Activated T-cell treated with anti-CD3 and anti-CD28 coated beads for 24 hours (primary cell): ENCODE measurements around the gene GRID1.

Source experiments
- DNase-seq: peaks from one replicate; pipeline ENCODE4 v3.0.0-alpha.2; 2020; ENCODE audit warnings: low read depth

Gene GRID1

DNA sequence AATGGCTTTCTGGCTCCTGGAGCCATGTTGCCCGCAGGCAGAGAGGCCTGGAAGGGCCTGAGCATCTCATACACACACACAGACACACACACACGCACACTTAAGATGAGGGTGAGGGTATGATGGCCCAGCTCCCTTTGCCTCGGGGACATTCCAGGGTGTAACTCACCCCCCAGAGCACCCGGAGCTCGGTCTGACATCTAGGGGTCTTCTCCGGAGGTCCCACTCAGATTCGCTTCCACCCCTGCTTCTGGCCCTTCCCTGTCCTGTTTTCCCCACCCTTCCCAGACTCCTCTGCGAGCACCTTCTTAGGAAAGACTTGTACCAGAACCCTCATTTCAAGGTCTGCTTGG, 304.4 kb downstream of the GRID1 start:
- DNase-seq = no peak

DNA sequence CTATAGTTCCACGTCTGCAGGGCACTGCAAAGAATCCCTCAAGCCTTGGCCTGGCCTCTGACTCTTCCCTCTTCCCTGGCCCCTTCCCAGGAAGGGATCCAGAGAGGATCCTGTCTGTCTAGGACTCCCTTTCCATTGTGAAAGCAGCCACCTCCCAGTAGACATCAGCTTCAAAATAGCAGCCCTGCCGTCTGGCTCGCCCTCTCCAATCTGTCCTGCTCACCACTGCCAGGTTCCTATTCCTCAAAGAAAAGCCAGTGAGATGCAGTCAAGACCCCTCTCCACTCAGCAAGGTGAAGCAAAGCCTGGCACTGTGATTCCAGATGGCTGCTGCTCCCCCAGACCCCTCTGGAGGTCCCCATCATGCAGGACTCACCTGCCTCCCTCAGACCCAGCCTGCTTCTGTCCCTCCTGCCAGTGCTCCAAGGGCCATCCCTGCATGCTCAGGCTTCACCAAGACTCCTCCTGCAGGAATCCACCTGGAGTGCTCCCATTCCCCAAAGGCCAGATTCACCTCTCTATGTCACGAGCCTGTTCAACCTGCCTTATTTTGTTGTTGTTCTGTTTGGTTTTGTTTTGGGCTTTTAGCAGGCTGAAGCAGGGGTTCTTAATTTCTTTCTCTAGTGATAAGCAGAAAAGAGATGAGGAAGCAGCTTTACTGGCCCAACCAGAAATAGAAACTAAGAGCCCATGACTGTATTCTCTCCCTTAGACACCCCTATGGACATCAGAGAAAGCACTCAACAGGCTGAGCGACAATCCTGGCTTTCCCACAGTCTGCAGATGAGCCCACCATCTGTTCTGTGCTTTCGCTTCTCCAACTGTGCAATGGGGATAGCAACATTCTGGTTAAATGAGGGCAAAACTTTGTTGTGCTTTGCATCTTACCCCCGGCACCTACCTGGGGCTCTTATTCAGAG, 305.1 kb downstream of the GRID1 start:
- no peak for DNase-seq

DNA sequence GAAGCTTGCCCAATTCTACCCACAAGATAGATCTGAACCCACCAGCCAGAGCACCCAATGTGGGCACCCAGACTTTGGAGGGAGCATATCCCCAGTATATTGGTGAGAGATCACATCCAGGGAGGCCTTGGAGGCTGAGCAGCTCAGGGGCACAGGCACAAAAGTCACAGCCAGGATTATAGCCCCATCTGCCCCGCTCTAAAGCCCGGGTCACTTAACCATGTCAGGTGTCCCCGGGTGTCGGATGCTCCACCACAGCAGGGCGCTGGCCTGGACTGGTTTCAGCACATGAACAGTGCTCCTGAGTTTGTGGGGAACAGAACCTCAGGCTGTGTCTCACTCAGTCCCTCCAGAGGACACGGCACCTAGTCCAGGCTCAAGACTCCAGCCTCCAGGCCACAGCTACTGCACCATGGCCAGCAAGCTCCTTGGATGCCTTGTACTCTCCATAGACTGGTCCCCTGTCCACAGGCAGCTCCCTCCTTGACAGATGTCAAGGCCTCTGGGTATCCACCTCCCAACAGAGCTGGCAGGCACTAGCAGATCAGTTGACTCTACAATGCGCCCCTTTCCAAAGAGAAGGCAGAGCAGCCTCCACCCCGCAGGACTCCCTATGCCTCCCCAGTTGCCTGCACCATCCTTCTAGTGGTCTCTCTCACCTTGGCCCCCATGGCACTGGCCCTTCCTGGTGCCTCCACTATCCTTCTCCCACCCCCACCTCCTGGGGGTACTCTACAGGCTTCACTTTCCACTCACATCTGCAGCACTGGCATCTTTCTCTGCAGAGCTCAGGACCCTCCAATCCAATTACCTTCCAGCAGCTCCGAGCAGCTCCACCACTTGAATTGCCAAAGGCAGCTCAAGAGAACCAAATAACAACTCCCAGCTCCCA, 306.0 kb downstream of the GRID1 start:
- no peak for DNase-seq

DNA sequence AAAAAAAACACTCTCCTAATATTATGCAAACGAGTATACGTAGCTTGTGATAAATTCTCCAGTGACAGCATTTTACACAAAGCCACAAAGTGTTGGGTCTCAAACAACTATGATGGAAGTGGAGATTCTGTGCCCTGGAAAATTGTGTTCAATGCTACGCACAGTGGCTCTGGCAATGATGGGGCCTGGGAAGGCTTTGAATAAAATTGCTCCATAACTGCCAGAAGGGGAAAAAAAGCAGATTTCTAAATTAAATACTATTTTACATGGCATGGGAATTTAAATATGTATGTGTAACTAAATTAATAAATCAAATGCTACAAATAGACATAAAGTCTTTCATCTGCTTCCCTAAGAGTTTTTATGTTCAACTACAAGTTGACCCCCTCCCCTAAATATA, 306.7 kb downstream of the GRID1 start:
- no peak for DNase-seq

DNA sequence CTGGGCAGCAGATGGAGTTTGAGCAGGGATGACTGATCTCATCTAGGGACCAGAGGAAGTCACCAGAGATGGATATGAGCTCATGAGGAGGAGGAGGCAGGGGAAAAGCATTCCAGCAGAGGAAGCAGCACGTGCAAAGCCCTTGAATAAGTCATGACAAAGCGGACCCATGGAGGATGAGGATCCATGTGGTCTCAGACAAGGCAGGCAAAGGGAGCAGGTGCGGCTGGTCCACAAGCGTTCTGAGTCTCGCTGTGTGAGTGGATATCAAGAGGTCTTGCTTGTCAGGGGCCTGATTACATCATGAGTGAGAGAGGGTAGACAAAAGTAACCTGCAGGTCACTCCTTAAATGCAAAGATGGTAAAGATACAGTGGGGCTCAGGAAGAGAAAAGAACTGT, 307.6 kb downstream of the GRID1 start:
- DNase-seq = no peak

DNA sequence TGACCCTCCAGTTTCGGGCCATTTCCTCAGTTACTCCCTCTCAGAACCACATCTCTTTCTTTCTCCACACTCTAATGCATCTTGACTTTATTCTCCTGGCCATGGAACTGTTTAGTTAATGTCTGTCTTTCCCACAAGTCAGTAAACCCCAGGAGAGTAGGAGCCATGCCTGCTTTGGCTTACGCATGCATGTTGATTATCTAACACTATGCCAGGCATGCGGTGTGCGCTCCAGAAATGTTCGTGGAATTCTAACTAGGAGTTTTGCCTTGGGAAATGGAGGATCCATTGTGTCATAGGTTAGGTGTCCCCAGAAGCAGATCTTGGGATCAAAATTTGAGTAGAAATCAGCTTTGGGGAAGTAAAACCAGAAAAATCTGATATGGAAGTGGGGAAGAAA, 308.9 kb downstream of the GRID1 start:
- DNase-seq = no peak

DNA sequence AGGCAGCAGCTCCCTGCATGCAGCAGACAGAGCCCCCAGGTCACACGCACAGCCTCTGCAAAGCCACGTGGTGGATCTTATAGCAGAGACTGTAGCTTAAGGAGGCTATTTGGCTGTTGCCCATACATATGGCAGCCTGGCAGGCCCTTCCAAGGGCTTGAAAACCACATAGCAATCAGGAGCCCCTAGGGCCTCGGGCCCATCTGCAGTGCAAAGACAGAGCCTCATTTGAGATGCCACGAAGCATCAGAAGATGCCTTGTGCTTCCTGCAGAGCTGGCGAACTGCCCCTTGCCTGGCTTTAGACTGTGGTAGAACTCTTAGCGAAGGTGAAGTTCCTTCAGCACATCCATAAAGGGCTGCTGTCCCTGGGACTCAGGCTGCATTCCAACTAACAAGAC, 309.9 kb downstream of the GRID1 start:
- no peak for DNase-seq

DNA sequence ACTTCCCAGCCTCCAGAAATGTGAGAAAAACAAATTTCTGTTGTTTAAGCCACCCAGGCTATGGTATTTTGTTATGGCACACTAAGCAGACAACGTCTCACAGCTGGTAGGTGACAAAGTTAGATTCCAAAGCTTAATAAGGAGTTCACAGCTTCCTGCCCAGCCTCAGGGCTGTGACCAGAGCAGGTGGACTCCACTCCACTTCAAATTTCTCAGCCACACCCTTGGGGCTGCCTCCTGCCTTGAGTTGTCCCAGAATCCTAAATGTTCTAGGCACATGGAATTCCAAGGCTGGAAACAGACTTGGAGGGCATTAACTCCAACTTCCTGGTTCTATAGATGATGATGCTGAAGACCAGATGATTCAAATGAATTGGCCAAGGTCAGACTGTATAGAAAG, 310.7 kb downstream of the GRID1 start:
- DNase-seq = no peak

DNA sequence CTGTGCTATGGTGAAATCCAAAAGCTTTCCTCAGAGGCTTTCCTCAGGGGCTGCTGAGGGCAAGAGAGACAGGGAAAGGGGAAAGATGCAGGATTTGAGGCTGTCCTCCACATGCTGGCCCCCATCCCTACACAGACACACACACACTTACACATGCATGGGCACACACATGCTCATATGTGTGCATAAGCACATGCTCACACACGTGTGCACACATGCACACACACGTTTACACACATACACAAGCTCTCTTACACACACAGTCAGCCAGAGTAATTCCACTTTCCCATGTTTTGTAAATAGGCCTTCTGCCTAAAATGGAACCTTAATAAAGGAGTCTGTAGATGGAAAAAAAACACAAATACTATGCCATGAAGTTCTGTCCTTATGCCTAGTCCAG, 312.9 kb downstream of the GRID1 start:
- no peak for DNase-seq

DNA sequence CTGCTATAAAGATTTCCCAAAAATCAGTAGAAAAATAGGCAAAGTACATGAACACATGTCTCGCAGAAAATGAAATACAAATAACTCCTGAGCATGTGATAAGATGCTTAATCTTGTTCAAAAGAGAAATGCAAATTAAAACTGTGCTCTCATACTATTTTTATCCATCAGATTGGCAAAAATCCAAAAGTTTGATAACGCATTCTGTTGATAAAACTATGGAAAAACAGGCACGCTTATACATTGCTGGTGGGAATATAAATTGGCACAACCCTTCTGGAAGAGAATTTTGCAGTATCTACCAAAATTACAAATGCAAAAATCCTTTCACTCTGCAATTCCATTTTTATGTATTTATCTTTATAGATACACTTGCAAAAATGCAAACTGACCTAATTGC, 315.0 kb downstream of the GRID1 start:
- no peak for DNase-seq

DNA sequence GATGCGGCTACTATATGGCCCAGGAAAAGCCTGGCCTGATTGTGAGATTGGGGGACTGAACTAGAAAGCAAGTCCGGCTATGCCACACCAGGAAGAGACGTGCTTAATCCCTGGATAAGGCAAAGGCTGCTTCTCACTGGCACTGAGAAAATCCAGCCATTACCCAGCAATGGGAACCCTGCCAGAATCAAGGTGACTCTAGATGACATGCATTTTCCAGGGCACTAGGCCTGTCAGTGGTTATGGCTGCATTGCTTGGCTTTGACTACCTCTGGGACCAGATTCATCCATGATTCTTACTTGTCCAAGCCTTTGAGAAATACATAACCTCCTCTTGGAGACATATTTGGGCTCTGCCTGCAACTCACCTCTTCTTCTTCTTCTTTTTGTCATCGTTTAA, 317.2 kb downstream of the GRID1 start:
- DNase-seq = no peak

DNA sequence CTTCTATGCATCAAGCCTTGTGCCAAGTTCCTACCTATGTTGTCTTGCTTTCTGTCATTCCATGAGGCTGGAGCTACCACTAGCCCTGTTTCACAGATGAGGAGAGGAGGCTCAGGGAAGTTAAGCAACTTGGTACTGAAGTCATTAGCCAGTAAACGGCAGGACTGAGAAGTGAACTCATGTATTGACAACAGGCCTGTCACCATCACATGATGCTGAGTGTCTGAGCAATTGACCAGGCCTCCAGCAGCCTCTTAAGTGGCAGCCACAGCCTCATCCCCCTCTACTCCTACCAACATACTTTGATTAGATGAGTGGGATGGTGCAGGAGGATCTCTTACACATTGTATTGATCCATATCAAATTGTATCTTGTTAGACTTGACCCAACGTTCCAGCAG, 317.6 kb downstream of the GRID1 start:
- DNase-seq = no peak

DNA sequence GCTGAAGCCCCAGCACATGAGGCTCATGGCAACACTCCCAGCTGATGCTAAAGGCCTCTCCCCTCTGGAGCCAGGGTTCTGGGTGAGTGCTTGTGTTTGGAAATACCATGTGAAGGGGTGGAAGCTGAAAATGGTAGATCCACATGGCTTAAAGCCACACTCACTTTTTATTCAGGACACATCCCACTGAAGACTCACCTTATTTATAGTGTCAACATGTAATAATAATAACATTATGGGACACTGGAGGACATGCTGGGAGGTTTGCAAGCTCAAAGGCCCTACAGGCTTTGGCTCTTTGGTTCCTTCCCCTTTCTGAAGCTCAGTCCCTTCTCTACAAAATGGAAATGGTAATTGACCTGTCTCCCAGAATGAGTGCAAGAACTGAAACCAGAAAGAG, 318.0 kb downstream of the GRID1 start:
- no peak for DNase-seq

DNA sequence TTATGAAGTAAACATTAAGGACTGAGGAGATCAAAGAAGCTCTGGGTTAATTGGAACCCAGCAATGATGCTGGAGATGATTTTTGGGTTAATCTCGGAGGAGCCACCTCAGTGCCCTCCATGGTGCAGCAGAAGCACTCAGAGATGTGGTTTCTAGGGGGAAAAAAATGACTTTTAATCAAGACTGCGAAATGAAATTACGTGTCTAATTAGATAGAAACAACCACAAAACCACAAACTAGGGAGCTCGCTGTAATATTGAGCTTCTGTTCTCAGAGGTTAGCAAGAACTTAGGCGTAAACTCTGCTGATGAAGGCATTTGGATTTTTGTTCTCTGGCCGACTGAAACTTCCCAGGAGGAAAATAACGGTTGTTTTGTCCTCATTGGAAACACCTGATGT, 319.0 kb downstream of the GRID1 start:
- peak; percentile 7 for DNase-seq

DNA sequence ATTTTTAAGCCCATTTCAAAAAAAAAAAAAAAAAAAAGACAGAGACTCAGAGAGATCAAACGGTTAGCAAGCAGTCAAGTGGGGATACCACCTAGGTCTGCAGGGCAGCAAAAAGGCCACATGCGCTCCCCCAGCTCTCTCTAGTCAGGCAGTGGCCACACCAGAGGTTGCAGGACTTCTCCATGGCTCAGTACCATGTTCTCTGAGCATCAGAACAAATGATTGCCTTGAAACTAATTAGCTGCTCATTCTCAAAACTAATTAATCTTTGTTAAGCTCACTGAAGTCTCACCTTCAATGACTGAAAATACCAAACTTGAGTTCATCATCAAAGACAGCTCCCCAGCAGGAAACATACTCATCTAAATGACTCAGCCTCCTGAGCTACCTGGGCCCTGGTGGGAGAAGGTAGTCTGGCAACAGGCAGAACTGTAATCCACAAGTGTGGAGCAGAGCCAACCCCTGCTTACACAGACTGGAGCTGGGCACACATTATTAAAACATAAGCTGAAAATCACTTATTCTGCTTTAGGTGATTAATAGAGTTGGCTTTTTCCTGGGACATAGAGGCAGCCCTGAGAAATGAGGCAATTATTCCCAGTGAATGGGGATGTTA, 319.6 kb downstream of the GRID1 start:
- peak; percentile 2 for DNase-seq

DNA sequence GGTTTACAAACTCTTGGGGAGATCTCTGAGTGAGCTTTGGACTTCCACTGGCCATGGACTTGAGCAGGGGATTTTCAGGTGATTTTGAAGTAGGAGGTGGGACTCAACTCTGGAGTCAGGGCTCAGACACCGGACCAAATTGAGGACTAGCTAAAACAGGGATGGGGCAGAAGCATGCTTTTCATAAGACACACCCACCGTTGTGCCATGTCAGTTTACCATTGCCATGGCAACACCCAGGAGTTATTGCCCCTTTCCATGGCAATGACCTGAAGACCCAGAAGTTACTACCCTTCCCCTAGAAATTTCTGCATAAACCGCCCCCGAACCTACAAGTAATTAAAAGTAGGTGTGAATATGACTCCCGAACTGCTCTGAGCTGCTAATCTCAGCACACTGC, 320.7 kb downstream of the GRID1 start:
- no peak for DNase-seq

DNA sequence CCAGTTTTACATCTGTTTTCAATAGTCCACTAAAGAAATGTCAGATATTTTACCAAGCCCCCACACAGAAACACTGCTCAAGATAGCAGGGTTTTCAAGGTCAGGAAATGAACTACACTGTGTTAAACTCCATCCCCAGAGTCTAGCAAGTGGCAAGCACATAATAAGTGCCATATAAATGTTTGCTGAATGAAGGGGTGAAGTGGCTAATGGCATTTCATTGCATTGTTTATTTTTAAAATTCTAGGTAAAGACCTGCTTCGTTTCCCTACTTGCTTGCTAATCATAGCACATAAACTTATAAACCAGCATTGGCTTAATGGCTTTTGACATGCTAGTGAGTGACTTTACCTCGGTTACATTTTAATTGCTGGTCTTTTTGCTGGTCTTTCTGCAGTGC, 322.6 kb downstream of the GRID1 start:
- no peak for DNase-seq

DNA sequence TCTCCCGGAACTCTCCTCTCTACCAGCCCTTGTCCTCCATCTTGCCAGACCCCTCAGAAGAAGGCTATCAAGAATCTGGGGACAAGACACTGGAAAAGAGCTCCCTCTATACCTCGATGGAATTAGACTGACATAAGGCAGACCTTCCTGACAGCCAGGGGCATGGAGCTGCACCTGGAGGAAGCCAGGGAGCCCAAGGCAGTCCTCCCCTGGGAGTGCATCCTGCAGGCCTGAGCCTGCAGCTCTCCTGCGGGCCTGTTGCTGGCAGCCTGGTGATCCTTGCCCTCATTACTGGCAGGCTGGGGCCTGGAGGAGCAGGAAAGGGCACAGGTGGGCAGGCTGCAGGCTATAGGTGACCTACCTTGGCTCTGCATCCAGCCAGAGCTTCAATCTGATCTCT, 323.4 kb downstream of the GRID1 start:
- no peak for DNase-seq

DNA sequence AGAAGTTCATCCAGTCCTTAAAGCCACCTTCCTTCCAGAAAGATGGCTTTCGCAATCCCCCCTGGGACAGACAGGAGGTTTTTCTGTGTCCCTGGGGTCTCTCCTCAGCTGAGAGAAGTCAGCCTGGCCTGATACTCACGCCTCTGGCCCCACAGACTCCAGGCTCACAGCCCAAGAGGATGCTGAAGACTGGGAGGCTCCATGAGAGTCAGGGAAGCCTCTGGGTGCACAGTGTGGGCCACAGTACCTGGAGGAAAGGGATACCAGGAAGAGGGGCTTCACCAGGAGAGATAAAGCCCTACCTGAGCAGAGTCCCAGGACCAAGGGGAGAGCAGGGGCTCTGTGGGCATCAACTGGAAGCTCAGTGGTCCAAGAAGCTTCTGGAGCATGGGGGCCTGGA, 324.4 kb downstream of the GRID1 start:
- no peak for DNase-seq

DNA sequence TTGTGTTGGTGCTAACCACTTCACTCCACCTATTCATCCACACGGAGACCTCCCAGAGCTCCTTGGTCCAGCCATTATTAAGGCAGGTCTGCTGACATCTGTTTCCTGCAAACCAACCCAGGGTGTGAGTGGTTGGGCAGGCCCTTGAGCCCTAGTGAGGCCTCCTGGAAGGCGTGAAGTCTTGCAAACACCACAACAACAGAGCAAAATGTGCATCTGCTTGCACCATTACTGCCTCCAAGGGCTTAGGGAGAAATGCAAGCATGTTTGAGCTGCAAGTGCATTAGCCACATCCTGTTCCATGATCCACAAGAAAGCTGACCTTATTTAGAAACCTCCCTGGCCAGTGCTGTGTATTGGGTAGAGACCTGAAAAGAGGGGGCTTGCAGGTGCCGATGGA, 325.5 kb downstream of the GRID1 start:
- DNase-seq = no peak

DNA sequence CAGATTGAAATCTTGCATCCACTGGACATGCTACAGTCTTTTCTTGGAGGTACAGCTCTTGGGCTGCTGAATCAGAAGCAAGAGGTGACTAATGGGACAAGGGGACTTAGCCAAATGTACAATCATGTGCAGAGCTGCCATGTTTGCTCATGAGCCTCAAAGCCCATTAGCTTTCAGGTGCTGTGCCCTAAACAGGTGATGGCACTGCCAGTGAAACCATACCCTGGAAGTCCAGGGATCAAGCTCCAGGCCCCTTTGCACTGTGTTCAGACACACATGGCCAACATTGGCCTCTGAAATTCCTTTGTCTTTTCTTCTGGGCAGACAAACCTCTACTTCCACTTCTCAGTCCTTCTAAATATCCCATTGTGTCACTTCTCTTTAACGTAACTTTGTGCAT, 328.2 kb downstream of the GRID1 start:
- no peak for DNase-seq

DNA sequence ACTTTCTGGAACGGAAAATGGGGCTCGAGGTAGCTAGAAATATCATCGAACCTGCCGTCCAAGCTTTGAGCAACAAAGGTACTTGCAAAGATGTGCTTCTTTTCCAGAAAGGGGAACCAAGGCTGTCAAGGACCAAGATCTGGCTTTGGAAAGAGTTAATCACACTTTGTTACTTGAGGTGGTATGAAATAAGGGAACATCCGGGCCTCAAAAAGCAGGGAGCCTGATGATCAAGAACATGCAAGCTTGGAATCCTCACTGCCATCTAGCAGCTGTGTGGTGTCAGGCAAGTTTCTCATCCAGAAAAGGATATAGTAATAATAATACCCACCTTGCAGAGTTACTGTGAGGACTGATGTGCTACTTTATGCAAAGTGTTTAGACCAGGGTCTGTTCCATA, 329.5 kb downstream of the GRID1 start:
- no peak for DNase-seq

DNA sequence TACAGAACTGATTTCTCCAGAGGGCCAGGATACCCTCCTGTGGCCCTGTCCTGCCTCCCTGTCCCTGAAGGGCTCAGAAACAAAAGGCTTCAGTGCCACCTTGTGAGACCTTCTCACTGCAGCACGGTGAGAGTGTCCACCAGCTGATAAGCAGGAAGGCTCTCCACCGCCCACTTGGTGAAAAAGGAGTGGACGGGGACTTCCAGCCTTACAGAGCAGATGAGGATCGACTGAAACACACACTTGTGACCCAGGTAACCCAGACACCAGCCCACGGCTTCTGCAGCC, 330.1 kb downstream of the GRID1 start:
- no peak for DNase-seq
